Uterus (tissue), 4 donors: ENCODE measurements around the gene ULK4. TPM values are rescaled to one million over a fixed set of nuclear protein-coding genes. Genes with fewer than 3 reads are reported as not detected.

Experiments used
- DNase-seq, 2 donors: peaks; one replicate each; pipeline ENCODE4 v3.0.0-alpha.2; 2019 to 2020
- H3K27ac ChIP-seq, 2 donors: fragments of 200-600 bp; sonication (generic); 1 replicate in 1 of 2; 2 replicates in 1 of 2; pipeline ENCODE4 v1.5.1; 2016 to 2018
- H3K27me3 ChIP-seq, 2 donors: fragments of 200-600 bp; sonication (generic); one replicate each; pipeline ENCODE4 v1.5.1; 2018 to 2019; ENCODE audit warnings: control low read depth in 1 of 2
- H3K36me3 ChIP-seq, 2 donors: fragments of 200-600 bp; sonication (generic); one replicate each; pipeline ENCODE4 v1.5.1; 2019; ENCODE audit warnings: control low read depth in 1 of 2
- H3K4me1 ChIP-seq, 2 donors: fragments of 200-600 bp; sonication (generic); one replicate each; pipeline ENCODE4 v1.5.1; 2018 to 2019; ENCODE audit warnings: control low read depth in 1 of 2
- H3K4me3 ChIP-seq, 2 donors: fragments of 200-600 bp; sonication (generic); 1 replicate in 1 of 2; 2 replicates in 1 of 2; pipeline ENCODE4 v1.5.1; 2018 to 2019; ENCODE audit warnings: mild to moderate bottlenecking in 1 of 2
- H3K9me3 ChIP-seq, 2 donors: fragments of 200-600 bp; sonication (generic); one replicate each; pipeline ENCODE4 v1.5.1; 2019; ENCODE audit warnings: control low read depth in 1 of 2
- CTCF ChIP-seq, 4 experiments: fragments of 200-600 bp in 2 of 4; fragments of 450-650 bp in 2 of 4; sonication (generic) in 2 of 4; IDR thresholded peaks; one replicate each; pipeline ENCODE4 v1.5.1; 2016 to 2019; ENCODE audit warnings: antibody characterized with exemption in 4 of 4, mild to moderate bottlenecking in 2 of 4, moderate library complexity in 1 of 4
- POLR2A ChIP-seq, 2 donors: fragments of 450-650 bp; IDR thresholded peaks; one replicate each; pipeline ENCODE4 v1.6.1; 2016; ENCODE audit warnings: antibody characterized with exemption in 2 of 2, mild to moderate bottlenecking in 1 of 2, moderate library complexity in 1 of 2
- intact Hi-C: fragments of 100-400 bp; cut with DNase I; formaldehyde crosslinking; loops from one replicate; pipeline ENCODE4 v1.15.1; 2023; ENCODE audit warnings: low total_unique reads
- total RNA-seq, 4 donors: library from RNA; depleted of rRNA in 3 of 4; stranded (reverse); fragments of >200 nt in 3 of 4; gene quantifications; one replicate each; pipeline versions ENCODE4 v1.1.0 to v1.2.4, GENCODE V29; 2014 to 2023
- donor health status: DM: yes; HTN: yes; CAD: no.

The ULK4 gene
- total RNA-seq, 4 donors from 2014 or later: 8.7 to 118 (median 26.1) TPM

- no peak for DNase-seq
- Histone ChIP-seq H3K4me1 (no peaks in the 10 kb centered on the region), H3K36me3 (no peaks in the 10 kb centered on the region), H3K27ac (no peak overlapping the region), H3K9me3 (no peaks in the 10 kb centered on the region), H3K4me3 (no peak overlapping the region), H3K27me3 (no peaks in the 10 kb centered on the region)
- intact Hi-C loops: no loop called here
- TF ChIP-seq POLR2A (IDR thresholded peaks at IDR 0.05) (no peak), CTCF (IDR thresholded peaks at IDR 0.05) (no peak)
These were observed 40.9 kb upstream of the ULK4 start for GRCh38 chr3:42002790-42003189.

- no peak for TF ChIP-seq CTCF (IDR thresholded peaks at IDR 0.05)
- TF ChIP-seq POLR2A (IDR thresholded peaks at IDR 0.05): no peak
These were observed 39.9 kb upstream of the ULK4 start for GRCh38 chr3:42001777-42002176.

GRCh38 chr3:41999909-42000308 lies 38.0 kb upstream of the ULK4 start:
- intact Hi-C loops: no loop called here

More at GRCh38 chr3:42001777-42002176, 39.9 kb upstream of the ULK4 start:
- H3K36me3 ChIP-seq: no peaks in the 10 kb centered on the region
- intact Hi-C loops: no loop called here
- no peak overlapping the region for H3K27ac ChIP-seq
- no peak for DNase-seq
- no peaks in the 10 kb centered on the region for H3K27me3 ChIP-seq
- no peaks in the 10 kb centered on the region for H3K9me3 ChIP-seq
- H3K4me1 ChIP-seq: no peaks in the 10 kb centered on the region
- H3K4me3 ChIP-seq: no peak overlapping the region

GRCh38 chr3:41997702-41998550 lies 36.0 kb upstream of the ULK4 start:
- H3K27ac ChIP-seq: no peak overlapping the region
- H3K4me3 ChIP-seq: no peak overlapping the region
- no peaks in the 10 kb centered on the region for H3K9me3 ChIP-seq
- no peak for DNase-seq
- no peaks in the 10 kb centered on the region for H3K4me1 ChIP-seq
- no peaks in the 10 kb centered on the region for H3K27me3 ChIP-seq
- no peak for TF ChIP-seq POLR2A (IDR thresholded peaks at IDR 0.05)
- peak in 2 of 4 experiments; percentile 22 to 24 for TF ChIP-seq CTCF (IDR thresholded peaks at IDR 0.05)
- no peaks in the 10 kb centered on the region for H3K36me3 ChIP-seq
- intact Hi-C loops: no loop called here

More at GRCh38 chr3:41999909-42000308, 38.0 kb upstream of the ULK4 start:
- no peak for TF ChIP-seq POLR2A (IDR thresholded peaks at IDR 0.05)
- TF ChIP-seq CTCF (IDR thresholded peaks at IDR 0.05): no peak
- H3K27ac ChIP-seq: no peak overlapping the region
- H3K9me3 ChIP-seq: no peaks in the 10 kb centered on the region
- no peak for DNase-seq
- H3K36me3 ChIP-seq: no peaks in the 10 kb centered on the region
- H3K4me3 ChIP-seq: no peak overlapping the region
- no peaks in the 10 kb centered on the region for H3K4me1 ChIP-seq
- H3K27me3 ChIP-seq: no peaks in the 10 kb centered on the region

GRCh38 chr3:41991437-41991836 lies 29.5 kb upstream of the ULK4 start:
- no peaks in the 10 kb centered on the region for H3K4me1 ChIP-seq
- DNase-seq: no peak
- TF ChIP-seq POLR2A (IDR thresholded peaks at IDR 0.05) (no peak), CTCF (IDR thresholded peaks at IDR 0.05) (no peak)
- intact Hi-C loops: no loop called here
- no peaks in the 10 kb centered on the region for H3K27me3 ChIP-seq
- H3K27ac ChIP-seq: no peak overlapping the region
- H3K4me3 ChIP-seq: no peak overlapping the region
- H3K36me3 ChIP-seq: no peaks in the 10 kb centered on the region
- no peaks in the 10 kb centered on the region for H3K9me3 ChIP-seq
